PC-3 (cell line): ENCODE data around the gene HDAC10. TPM values are rescaled to one million over a fixed set of nuclear protein-coding genes. Genes with fewer than 3 reads are reported as not detected.

Source experiments
- ATAC-seq: fragments of 200-7000 bp; cut with Tn5 transposase; 2 replicates; pipeline ENCODE4 v1.9.1; 2020; ENCODE audit warnings: mild to moderate bottlenecking, moderate library complexity
- BruUV-seq: library from RNA; stranded (reverse); fragments of 400-500 nt; replicated peaks from 2 replicates; lab custom pipeline; 2021; lab: Mats Ljungman, UMichigan
- CTCF ChIA-PET: fragments of 300-600 bp; sonication (Branson Sonifier 250); formaldehyde crosslinking; loops from one replicate; lab custom pipeline; 2022; ENCODE audit warnings: antibody characterized with exemption; lab: Charles Lee
- POLR2A ChIA-PET: fragments of 300-600 bp; sonication (Branson Sonifier 250); formaldehyde crosslinking; loops from one replicate; lab custom pipeline; 2022; ENCODE audit warnings: antibody characterized with exemption; ENCODE audit not compliant: unreplicated experiment; lab: Charles Lee
- DNase-seq: peaks from one replicate; pipeline ENCODE4 v3.0.0-alpha.2; 2015
- H2AFZ ChIP-seq: fragments of 300-600 bp; sonication (generic); 2 replicates; pipeline ENCODE4 v1.6.0; 2016; ENCODE audit warnings: antibody characterized with exemption, low read length
- H3F3A ChIP-seq: fragments of 300-600 bp; sonication (generic); one replicate; pipeline ENCODE4 v1.6.0; 2017; ENCODE audit warnings: antibody characterized with exemption, low read length, control low read depth, mild to moderate bottlenecking; ENCODE audit not compliant: unreplicated experiment
- H3K27ac ChIP-seq: fragments of 300-600 bp; sonication (generic); 2 replicates; pipeline ENCODE4 v1.5.1; 2016; ENCODE audit warnings: mild to moderate bottlenecking, low read length
- H3K27me3 ChIP-seq: fragments of 300-600 bp; sonication (generic); 2 replicates; pipeline ENCODE4 v1.6.1; 2016; ENCODE audit warnings: low read length, mixed read lengths
- H3K36me3 ChIP-seq: fragments of 300-600 bp; sonication (generic); 2 replicates; pipeline ENCODE4 v1.6.1; 2016; ENCODE audit warnings: low read depth, mixed run types, low read length, mixed read lengths
- H3K4me1 ChIP-seq: fragments of 300-600 bp; sonication (generic); 2 replicates; pipeline ENCODE4 v1.5.1; 2016; ENCODE audit warnings: low read length; ENCODE audit not compliant: insufficient read depth
- H3K4me2 ChIP-seq: fragments of 300-600 bp; sonication (generic); 2 replicates; pipeline ENCODE4 v1.6.0; 2016; ENCODE audit warnings: low read length
- H3K4me3 ChIP-seq: fragments of 300-600 bp; sonication (generic); 2 replicates; pipeline ENCODE4 v1.5.1; 2016; ENCODE audit warnings: mild to moderate bottlenecking, low read length, mixed read lengths
- H3K79me2 ChIP-seq: fragments of 300-600 bp; sonication (generic); 2 replicates; pipeline ENCODE4 v1.6.1; 2017; ENCODE audit warnings: low read length, mixed read lengths
- H3K9ac ChIP-seq: fragments of 300-600 bp; sonication (generic); 2 replicates; pipeline ENCODE4 v1.6.0; 2016; ENCODE audit warnings: mild to moderate bottlenecking, low read length
- H3K9me2 ChIP-seq: fragments of 300-600 bp; sonication (generic); replicated peaks from 2 replicates; pipeline ENCODE4 v1.6.1; 2016; ENCODE audit warnings: mixed run types, low read length, mixed read lengths
- H3K9me3 ChIP-seq: fragments of 300-600 bp; sonication (generic); 2 replicates; pipeline ENCODE4 v1.6.1; 2016; ENCODE audit warnings: low read length, mixed read lengths
- H4K20me1 ChIP-seq: fragments of 300-600 bp; sonication (generic); 2 replicates; pipeline ENCODE4 v1.6.1; 2016; ENCODE audit warnings: low read length, mixed read lengths
- EZH2 ChIP-seq: fragments of 300-600 bp; sonication (generic); IDR thresholded peaks from one replicate; pipeline ENCODE4 v1.6.1; 2017; ENCODE audit warnings: antibody characterized with exemption, mild to moderate bottlenecking, low read length; ENCODE audit not compliant: unreplicated experiment
- EZH2phosphoT487 ChIP-seq: fragments of 300-600 bp; sonication (generic); IDR thresholded peaks from 2 replicates; pipeline ENCODE4 v1.6.1; 2018; ENCODE audit warnings: mild to moderate bottlenecking, antibody characterized with exemption, low read length, borderline replicate concordance
- intact Hi-C: fragments of 100-400 bp; cut with micrococcal nuclease; formaldehyde crosslinking; loops from 2 replicates; pipeline ENCODE4 v1.9.0; 2023
- total RNA-seq: library from RNA; depleted of rRNA; stranded (reverse); fragments of >200 nt; gene quantifications from 2 replicates; pipeline ENCODE4 v1.2.3, GENCODE V29; 2014
- TF ChIP-seq, protein P1 (sequence below): fragments of 300-600 bp; sonication (generic); conservative IDR thresholded peaks from 2 replicates; pipeline ENCODE4 v1.5.1; 2017; ENCODE audit warnings: antibody characterized with exemption, low read depth, mild to moderate bottlenecking, low read length

HDAC10 gene
- total RNA-seq, 1 experiment from 2014 or later = 25.8 TPM

- Histone ChIP-seq H3K27me3 (no peaks in the 10 kb centered on the region), H3K79me2 (peaks cover 13% of the 10 kb centered on the region), H3K9me3 (no peaks in the 10 kb centered on the region), H3K36me3 (peaks cover 13% of the 10 kb centered on the region; the same call in 1 of the 2 replicates), H3K4me1 (peaks cover 16% of the 10 kb centered on the region), H4K20me1 (no peaks in the 10 kb centered on the region), H3K9me2 (no peaks in the 10 kb centered on the region), H3K27ac (no peak overlapping the region), H2AFZ (no peak overlapping the region), H3K9ac (no peak overlapping the region), H3F3A (no peaks in the 10 kb centered on the region), H3K4me3 (no peak overlapping the region), H3K4me2 (no peak overlapping the region)
- DNase-seq (no peak), ATAC-seq (no peak)
- BruUV-seq = no TSS peak
- intact Hi-C loops = no loop called here
- ChIA-PET POLR2A (no interaction called here), CTCF (no interaction called here)
- no peak for TF ChIP-seq EZH2phosphoT487
- TF ChIP-seq, protein P1, sequence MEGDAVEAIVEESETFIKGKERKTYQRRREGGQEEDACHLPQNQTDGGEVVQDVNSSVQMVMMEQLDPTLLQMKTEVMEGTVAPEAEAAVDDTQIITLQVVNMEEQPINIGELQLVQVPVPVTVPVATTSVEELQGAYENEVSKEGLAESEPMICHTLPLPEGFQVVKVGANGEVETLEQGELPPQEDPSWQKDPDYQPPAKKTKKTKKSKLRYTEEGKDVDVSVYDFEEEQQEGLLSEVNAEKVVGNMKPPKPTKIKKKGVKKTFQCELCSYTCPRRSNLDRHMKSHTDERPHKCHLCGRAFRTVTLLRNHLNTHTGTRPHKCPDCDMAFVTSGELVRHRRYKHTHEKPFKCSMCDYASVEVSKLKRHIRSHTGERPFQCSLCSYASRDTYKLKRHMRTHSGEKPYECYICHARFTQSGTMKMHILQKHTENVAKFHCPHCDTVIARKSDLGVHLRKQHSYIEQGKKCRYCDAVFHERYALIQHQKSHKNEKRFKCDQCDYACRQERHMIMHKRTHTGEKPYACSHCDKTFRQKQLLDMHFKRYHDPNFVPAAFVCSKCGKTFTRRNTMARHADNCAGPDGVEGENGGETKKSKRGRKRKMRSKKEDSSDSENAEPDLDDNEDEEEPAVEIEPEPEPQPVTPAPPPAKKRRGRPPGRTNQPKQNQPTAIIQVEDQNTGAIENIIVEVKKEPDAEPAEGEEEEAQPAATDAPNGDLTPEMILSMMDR = no peak
- TF ChIP-seq EZH2 = no peak
These were observed 32.8 kb upstream of the HDAC10 start for GRCh38 chr22:50283821-50284220.

DNA sequence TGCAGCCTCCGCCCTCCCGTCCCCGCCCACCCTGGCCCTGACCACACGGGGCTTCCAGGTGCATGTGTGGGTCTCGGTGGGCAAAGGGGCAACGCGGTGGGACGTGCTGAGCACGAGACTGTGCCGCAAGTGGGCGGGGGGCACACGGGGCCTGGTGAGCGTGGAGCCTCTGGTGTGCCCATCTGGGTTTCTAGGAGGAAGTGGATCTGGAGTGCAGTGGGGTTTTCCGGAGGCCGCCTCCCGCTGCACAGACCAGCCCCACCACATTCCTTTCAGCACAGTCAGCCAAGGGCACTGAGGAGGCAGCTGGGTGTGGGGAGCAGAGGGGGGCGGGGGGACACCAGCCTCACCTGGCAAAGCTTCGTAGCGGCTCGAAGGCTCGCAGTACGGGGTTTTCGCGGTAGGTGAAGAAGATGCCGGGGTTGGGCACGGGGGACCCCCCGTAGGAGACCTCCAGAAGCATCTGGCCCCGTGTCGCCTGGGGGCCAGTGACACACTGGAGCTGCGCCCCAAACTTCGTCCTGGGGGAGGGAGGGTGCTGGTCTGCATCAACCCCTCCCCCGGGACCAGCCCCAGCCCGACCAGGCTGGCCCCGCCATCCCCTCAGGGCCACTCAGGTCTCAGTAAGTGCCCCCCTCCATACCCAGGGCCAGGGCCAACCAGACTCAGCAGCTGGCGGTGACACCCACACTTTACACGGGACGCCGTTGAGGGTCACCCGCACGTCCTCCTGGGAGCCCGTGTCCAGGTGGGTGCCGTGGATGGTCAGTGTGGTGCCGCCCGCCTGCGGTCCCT, 31.5 kb upstream of the HDAC10 start:
- Histone ChIP-seq H3K4me3 (peak overlapping the region; percentile 49; the same call in 1 of the 2 replicates), H3K27me3 (no peaks in the 10 kb centered on the region), H3K9me2 (no peaks in the 10 kb centered on the region), H3K79me2 (peaks cover 13% of the 10 kb centered on the region), H3K4me2 (peak overlapping the region; percentile 77), H2AFZ (no peak overlapping the region), H4K20me1 (no peaks in the 10 kb centered on the region), H3K27ac (peak overlapping the region; percentile 83), H3K9ac (peak overlapping the region; percentile 63), H3F3A (no peaks in the 10 kb centered on the region), H3K4me1 (peaks cover 16% of the 10 kb centered on the region), H3K9me3 (no peaks in the 10 kb centered on the region), H3K36me3 (peaks cover 13% of the 10 kb centered on the region; the same call in 1 of the 2 replicates)
- DNase-seq (peak; percentile 89), ATAC-seq (peak; percentile 90)
- BruUV-seq = TSS peak; percentile 66
- no peak for TF ChIP-seq EZH2
- TF ChIP-seq, protein P1 = no peak
- TF ChIP-seq EZH2phosphoT487 = no peak
- intact Hi-C loops = loop anchor here (1.0 kb wide), 1 partner anchor 22 kb away; no protein-coding TSS in a partner anchor
- ChIA-PET POLR2A (interaction anchor here (0.7 to 0.9 kb wide), 2 partner anchors 11 to 25 kb away, joined by 3 to 6 read pairs; partner anchors contain the start of gene PLXNB2), CTCF (interaction anchor here (0.7 kb wide), 1 partner anchor 135 kb away, joined by 3 read pairs; no protein-coding TSS in a partner anchor)
